Fibroblast of peridontal ligament (primary cell): Measurements from ENCODE around the gene FOXD1.
"Not testable (repeated sequence)": the region's sequence is repeated elsewhere in the genome, so short reads cannot be mapped to it uniquely, and the experiment has no call there.

Source experiments
- DNase-seq: peaks from one replicate; pipeline ENCODE4 v3.0.0-alpha.2; 2010; ENCODE audit errors: extremely low read depth

Gene FOXD1

DNA sequence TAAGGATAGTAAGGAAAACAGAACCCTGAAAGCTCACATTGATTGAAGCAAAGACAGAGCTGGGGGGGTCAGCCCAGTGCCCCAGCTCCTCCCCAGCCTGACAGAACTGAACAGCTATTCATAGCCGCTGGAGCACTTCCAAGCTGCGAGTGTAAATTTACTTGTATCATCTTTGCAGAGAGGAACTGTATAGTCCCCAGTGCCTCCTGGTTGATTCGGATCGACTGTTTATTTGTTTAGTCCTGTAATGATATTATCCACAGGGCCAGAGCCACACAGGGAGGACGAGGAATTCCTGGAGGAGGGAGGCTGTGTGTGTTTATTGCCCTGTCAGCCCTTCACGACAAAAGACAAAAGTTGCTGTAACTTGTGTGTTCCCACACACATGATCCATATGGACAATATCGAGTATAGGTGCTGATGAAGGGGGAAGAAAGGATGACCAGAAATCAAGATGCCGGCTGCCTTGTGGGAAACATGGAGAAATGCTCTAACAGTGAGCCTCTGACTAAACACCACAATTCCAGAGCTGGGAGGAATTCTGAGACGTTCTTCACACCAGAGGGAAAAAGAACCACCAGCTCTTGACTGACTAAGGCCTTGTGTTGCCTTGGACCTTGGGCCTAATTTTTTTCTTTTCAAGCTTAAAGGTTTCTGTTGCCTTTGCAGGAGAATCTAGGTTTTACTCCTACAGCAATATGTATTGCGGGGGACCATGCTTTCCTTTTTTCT is 31.1 kb downstream of the FOXD1 start:
- peak; percentile 77 for DNase-seq

DNA sequence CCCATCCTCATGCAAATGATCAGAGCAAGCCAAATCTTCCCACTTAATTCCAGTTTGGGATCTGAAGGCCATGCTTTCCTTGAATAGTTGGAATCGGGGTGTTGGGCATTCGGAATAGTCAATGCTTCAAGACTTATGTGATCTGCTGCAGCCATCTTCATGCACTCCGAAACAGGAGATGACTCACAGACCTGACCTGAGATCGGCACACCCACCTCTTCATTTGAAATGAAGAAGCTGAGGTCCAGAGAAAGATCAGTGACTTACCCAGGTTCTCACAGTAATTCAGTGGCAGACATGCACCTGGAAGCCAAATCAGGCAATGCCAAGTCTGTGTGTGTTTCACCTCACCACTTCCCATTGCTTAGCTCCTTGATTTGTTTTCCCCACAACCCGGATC is 33.0 kb downstream of the FOXD1 start:
- no peak for DNase-seq

DNA sequence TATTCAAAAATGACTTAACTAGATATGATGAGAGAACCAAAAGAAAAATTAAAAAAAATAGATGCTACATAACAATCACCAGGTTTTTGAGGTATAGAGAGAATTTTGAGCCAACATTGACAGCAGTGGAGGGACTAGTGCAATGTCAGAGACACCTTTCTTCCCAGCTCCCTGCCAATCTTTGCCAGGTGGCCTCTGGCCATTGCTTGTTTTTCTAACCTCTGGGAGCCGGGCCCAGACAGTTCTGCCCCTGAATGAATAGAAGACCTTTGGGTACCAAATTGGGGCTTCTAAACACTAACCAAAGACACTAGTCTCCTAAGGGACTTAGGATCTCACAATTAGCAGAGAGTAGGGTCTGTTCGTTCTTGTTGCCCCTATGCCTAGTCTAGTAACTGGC is 33.4 kb downstream of the FOXD1 start:
- no peak for DNase-seq

DNA sequence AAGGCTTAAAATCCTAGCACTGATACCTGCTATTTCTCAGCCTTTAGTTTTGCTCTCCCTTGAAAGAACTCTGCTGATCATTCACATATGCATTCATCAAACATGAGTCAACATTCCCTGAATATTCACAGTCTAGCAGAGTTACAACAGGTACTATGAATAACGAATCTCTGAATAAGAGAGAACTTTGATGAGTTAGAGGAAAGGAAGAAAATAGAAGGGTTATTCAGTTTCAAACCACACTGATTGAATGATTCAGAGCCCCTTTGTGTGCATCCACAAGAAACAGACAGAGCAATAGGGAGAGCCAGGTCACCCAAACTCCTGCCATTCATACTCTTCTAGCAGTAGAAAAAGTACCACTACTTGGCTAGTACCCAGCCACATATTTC is 36.0 kb downstream of the FOXD1 start:
- peak; percentile 47 for DNase-seq

DNA sequence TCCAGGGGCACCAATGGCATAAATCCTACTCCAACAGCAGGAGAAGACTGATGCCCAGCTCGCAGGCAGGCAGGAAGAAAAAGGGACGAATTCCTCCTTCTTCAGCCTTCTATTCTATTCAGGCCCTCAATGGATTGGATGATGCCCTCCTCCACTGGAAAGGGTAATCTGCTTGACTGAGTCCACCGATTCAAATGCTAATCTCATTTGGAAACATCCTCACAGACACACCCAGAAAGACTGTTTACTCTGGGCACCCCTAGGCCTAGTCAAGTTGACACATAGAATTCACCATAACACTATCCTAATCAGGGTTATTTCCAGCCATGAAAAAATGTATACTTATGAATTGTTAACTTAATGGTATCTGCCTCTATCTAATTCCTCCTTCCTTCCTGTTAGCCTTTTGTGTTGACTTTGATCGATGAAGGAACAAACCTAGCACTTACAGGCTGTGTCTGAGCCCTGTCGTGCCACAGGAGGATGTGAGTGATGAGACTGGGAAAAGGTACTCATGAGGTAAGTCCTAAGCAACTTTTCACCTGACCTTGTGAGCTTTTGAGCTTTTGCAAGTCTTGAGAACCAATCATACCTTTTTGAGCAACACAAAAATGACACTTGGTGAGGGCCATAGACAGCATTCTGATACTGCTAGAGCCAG is 36.5 kb downstream of the FOXD1 start:
- no peak for DNase-seq

DNA sequence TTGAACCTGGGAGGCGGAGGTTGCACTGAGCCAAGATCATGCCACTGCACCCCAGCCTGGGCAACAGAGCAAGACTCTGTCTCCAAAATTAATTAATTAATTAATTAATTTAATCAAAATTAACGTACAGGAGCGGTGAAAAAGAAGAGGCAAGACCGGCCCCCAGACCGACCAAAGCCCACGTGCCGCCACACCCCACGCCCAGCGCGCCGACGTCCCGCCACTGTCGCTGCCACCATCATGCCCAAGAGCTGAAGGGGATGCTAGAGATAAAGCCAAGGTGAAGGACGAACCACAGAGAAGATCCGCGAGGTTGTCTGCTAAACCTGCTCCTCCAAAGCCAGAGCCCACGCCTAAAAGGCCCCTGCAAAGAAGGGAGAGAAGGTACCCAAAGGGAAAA is 38.6 kb downstream of the FOXD1 start:
- DNase-seq = not testable (repeated sequence)

DNA sequence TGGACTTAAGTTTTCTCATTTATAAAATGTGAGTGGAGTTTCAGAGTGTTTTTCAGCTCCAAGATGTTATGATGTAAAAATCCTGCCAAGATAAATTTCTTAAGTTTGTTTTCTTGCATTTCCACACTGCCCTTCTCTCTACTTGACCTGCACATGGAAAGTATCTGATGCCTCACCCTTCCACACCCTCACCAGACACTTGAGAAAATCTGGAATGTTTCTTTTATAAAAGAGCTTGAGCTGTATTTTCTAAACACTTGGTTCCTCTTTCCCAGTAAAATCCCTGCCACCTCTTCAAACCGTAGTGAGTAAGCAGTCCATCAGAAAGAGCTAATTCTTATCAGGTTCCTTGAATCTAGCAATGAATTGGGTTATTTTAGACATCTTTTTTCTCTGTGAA is 42.9 kb downstream of the FOXD1 start:
- DNase-seq = peak; percentile 43

DNA sequence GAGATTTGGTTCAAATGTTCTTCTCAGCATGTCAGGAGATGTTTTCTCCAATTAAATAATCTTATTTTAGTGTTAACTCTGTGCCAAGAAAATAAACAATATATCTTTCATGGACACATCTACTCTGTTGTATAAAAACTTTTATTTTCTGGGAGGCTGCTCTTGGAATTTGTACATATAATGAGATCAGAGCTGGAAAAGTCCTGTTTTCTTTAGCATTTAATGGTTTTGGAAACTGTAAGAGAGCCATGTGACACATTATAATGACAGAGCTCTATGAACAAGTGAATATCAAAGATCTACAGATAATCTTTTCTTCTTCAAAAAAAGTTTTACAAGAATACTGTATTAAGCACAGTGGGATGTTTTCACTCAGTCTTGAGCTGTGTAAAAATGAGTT is 48.8 kb downstream of the FOXD1 start:
- DNase-seq = no peak
